ENCODE measurements around the gene WNK4. TPM values are rescaled to one million over a fixed set of nuclear protein-coding genes. Genes with fewer than 3 reads are reported as not detected.

WNK4 gene
- total RNA-seq, result 0.32 and 0.76 TPM in 2 replicates

GRCh38 chr17:42779936-42780850 is at the start of gene WNK4:
Gene WNK4, plus strand, starts transcription at chr17:42780610. Its CDS starts 89 bp downstream, at chr17:42780699.

GRCh38 chr17:42744806-42745617 is 35.4 kb upstream of the WNK4 start, which contains the start of gene EZH1:
Gene EZH1, minus strand, starts transcription at chr17:42745040. Its CDS starts 16,099 bp downstream, at chr17:42728941.

GRCh38 chr17:42760652-42761581 is 19.5 kb upstream of the WNK4 start, which contains the start of gene RAMP2:
Gene RAMP2, plus strand, starts transcription at chr17:42761227. Its CDS starts 35 bp downstream, at chr17:42761262.

GRCh38 chr17:42773290-42774035 is 6.9 kb upstream of the WNK4 start, which contains the start of gene VPS25:
Gene VPS25, plus strand, starts transcription at chr17:42773449. Its CDS starts 27 bp downstream, at chr17:42773476.

GRCh38 chr17:42798383-42799380 is 18.3 kb downstream of the WNK4 start, which contains the start of the genes CNTD1 and COA3:
Gene CNTD1, plus strand, starts transcription at chr17:42798861. Its CDS starts 207 bp downstream, at chr17:42799068.
Gene COA3, minus strand, starts transcription at chr17:42798704. Its CDS starts 23 bp downstream, at chr17:42798681.

GRCh38 chr17:42832934-42833766 is 52.7 kb downstream of the WNK4 start, which contains the start of gene PSME3:
Gene PSME3, plus strand, starts transcription at chr17:42833397. Its CDS starts 235 bp downstream, at chr17:42833632.

GRCh38 chr17:42844271-42844670 is 63.9 kb downstream of the WNK4 start, which contains the start of gene AOC2:
Gene AOC2, plus strand, starts transcription at chr17:42844580. Its CDS starts 47 bp downstream, at chr17:42844627.

Other genes starting within 250 kb of the WNK4 start
- gene NAGLU, start 244.4 kb upstream of the WNK4 start, total RNA-seq, result 21.1 and 21.3 TPM in 2 replicates
- 0.15 and 0.65 TPM in 2 replicates for gene HSD17B1, start 227.7 kb upstream of the WNK4 start, total RNA-seq
- gene COASY, start 218.5 kb upstream of the WNK4 start, total RNA-seq, result 8.4 and 9.7 TPM in 2 replicates
- 29.2 and 34.3 TPM in 2 replicates for gene MLX, start 213.5 kb upstream of the WNK4 start, total RNA-seq
- 6.8 and 15.2 TPM in 2 replicates for gene PSMC3IP, start 202.9 kb upstream of the WNK4 start, total RNA-seq
- gene RETREG3, start 171.2 kb upstream of the WNK4 start, total RNA-seq, result 62.4 and 64.1 TPM in 2 replicates
- 19.5 and 26.3 TPM in 2 replicates for gene TUBG1, start 170.9 kb upstream of the WNK4 start, total RNA-seq
- gene TUBG2, start 121.3 kb upstream of the WNK4 start, total RNA-seq, result 2.6 and 4.1 TPM in 2 replicates
- gene PLEKHH3, start 103.6 kb upstream of the WNK4 start, total RNA-seq, result 7.9 and 8.4 TPM in 2 replicates
- 0.65 and 2.3 TPM in 2 replicates for gene CCR10, start 98.8 kb upstream of the WNK4 start, total RNA-seq
- gene CNTNAP1, start 98.1 kb upstream of the WNK4 start, total RNA-seq, result 2.6 and 11.2 TPM in 2 replicates
- 5.8 and 14.0 TPM in 2 replicates for gene EZH1, start 35.6 kb upstream of the WNK4 start, total RNA-seq
- 1.9 and 5.2 TPM in 2 replicates for gene RAMP2, start 19.4 kb upstream of the WNK4 start, total RNA-seq
- gene VPS25, start 7.2 kb upstream of the WNK4 start, total RNA-seq, result 61.4 and 62.2 TPM in 2 replicates
- gene COA3, start 18.1 kb downstream of the WNK4 start, total RNA-seq, result 88.4 and 101 TPM in 2 replicates
- 0.32 TPM in 1 of 2 replicates, not detected in the other for gene CNTD1, start 18.3 kb downstream of the WNK4 start, total RNA-seq
- gene BECN1, start 43.7 kb downstream of the WNK4 start, total RNA-seq, result 127 and 198 TPM in 2 replicates
- 91.3 and 127 TPM in 2 replicates for gene PSME3, start 52.8 kb downstream of the WNK4 start, total RNA-seq
- gene AOC2, start 64.0 kb downstream of the WNK4 start, total RNA-seq, result 0.32 and 0.46 TPM in 2 replicates
- gene AOC3, start 70.6 kb downstream of the WNK4 start, total RNA-seq, result under 0.01 and 0.15 TPM in 2 replicates
- gene G6PC1, start 120.2 kb downstream of the WNK4 start, total RNA-seq, result not detected in 2 replicates
- gene AARSD1, start 183.8 kb downstream of the WNK4 start, total RNA-seq, result 25.7 and 34.2 TPM in 2 replicates
- gene PTGES3L, start 199.5 kb downstream of the WNK4 start, total RNA-seq, result 0.65 TPM in 1 of 2 replicates, not detected in the other
- 8.8 and 12.6 TPM in 2 replicates for gene RUNDC1, start 200.0 kb downstream of the WNK4 start, total RNA-seq
- 928 and 1,618 TPM in 2 replicates for gene RPL27, start 217.8 kb downstream of the WNK4 start, total RNA-seq
- 15.3 and 91.0 TPM in 2 replicates for gene IFI35, start 226.2 kb downstream of the WNK4 start, total RNA-seq
- gene VAT1, start 241.8 kb downstream of the WNK4 start, total RNA-seq, result 160 and 194 TPM in 2 replicates
- under 0.01 and 0.46 TPM in 2 replicates for gene RND2, start 244.6 kb downstream of the WNK4 start, total RNA-seq